ENCODE data around the gene LENG9.
"Not testable (repeated sequence)": the region's sequence is repeated elsewhere in the genome, so short reads cannot be mapped to it uniquely, and the experiment has no call there.

LENG9 gene

GRCh38 chr19:54493967-54494585, 30.5 kb upstream of the LENG9 start:
- DNase-seq (ENCODE audit: low spot score): no peak
- TF ChIP-seq, protein P1, sequence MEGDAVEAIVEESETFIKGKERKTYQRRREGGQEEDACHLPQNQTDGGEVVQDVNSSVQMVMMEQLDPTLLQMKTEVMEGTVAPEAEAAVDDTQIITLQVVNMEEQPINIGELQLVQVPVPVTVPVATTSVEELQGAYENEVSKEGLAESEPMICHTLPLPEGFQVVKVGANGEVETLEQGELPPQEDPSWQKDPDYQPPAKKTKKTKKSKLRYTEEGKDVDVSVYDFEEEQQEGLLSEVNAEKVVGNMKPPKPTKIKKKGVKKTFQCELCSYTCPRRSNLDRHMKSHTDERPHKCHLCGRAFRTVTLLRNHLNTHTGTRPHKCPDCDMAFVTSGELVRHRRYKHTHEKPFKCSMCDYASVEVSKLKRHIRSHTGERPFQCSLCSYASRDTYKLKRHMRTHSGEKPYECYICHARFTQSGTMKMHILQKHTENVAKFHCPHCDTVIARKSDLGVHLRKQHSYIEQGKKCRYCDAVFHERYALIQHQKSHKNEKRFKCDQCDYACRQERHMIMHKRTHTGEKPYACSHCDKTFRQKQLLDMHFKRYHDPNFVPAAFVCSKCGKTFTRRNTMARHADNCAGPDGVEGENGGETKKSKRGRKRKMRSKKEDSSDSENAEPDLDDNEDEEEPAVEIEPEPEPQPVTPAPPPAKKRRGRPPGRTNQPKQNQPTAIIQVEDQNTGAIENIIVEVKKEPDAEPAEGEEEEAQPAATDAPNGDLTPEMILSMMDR (IDR thresholded peaks at IDR 0.05; ENCODE audit: extremely low read depth, missing control alignments): no peak

GRCh38 chr19:54493056-54493455, 29.5 kb upstream of the LENG9 start:
- DNase-seq (ENCODE audit: low spot score): not testable (repeated sequence)

DNA sequence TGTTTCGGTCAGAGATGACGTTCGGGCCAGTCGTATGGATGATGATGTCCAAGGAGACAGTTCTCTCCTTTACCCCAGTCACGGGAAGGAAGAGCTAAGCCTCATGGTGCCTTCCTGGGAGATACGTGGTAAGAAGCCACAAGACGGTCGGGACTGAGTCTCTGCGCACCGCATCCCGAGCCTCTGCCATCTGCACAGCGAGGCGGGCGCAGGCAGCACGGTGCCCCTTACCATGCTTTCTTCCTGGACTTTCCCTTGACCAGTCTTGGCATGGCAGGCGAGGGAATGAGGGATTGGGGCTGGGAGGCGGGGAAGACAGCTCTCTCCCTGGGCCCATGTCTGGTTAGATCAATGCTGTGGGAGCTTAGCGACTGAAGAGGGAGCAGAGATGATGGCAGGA, 29.0 kb upstream of the LENG9 start:
- TF ChIP-seq, protein P1 (IDR thresholded peaks at IDR 0.05; ENCODE audit: extremely low read depth, missing control alignments): no peak
- DNase-seq (ENCODE audit: low spot score): no peak

GRCh38 chr19:54489766-54490165, 26.2 kb upstream of the LENG9 start:
- TF ChIP-seq, protein P1 (IDR thresholded peaks at IDR 0.05; ENCODE audit: extremely low read depth, missing control alignments): no peak
- DNase-seq (ENCODE audit: low spot score): no peak

GRCh38 chr19:54489341-54489740, 25.8 kb upstream of the LENG9 start:
- TF ChIP-seq, protein P1 (IDR thresholded peaks at IDR 0.05; ENCODE audit: extremely low read depth, missing control alignments): no peak
- no peak for DNase-seq (ENCODE audit: low spot score)

- TF ChIP-seq, protein P1 (IDR thresholded peaks at IDR 0.05; ENCODE audit: extremely low read depth, missing control alignments): no peak
These were observed 22.3 kb upstream of the LENG9 start for GRCh38 chr19:54485851-54486250.

GRCh38 chr19:54484451-54484850, 20.9 kb upstream of the LENG9 start:
- TF ChIP-seq, protein P1 (IDR thresholded peaks at IDR 0.05; ENCODE audit: extremely low read depth, missing control alignments): no peak
- DNase-seq (ENCODE audit: low spot score): no peak

More at GRCh38 chr19:54485851-54486250, 22.3 kb upstream of the LENG9 start:
- DNase-seq (ENCODE audit: low spot score): no peak

DNA sequence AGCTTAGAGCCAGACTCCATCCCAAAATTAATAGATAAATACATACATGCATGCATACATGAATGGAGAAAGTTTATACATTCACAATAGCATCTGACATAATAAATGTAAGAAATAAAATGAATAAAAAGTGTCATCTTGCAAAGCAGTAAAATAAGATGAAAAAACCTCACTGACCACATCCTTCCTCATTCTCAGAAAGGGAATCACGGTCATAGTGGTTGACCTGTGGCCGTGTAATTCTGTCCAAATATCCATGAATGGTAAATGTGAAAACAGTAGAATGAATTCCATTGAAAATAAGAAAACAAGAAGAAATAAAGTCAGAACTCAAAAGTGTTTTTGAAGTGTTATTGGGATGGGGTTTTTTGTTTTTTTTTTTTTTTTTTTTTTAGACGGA, 19.3 kb upstream of the LENG9 start:
- TF ChIP-seq, protein P1 (IDR thresholded peaks at IDR 0.05; ENCODE audit: extremely low read depth, missing control alignments): no peak
- no peak for DNase-seq (ENCODE audit: low spot score)

All from GM20000 (cell line).